Activated CD8-positive, alpha-beta T cell treated with anti-CD3 and anti-CD28 coated beads, Interleukin-2, amount 10 ng/mL, durations not matched to agents 7 days and 5 days (primary cell): ENCODE measurements around the gene ARL16. TPM values are rescaled to one million over a fixed set of nuclear protein-coding genes. Genes with fewer than 3 reads are reported as not detected.
A peak's percentile ranks its signal among the peaks of the same experiment; 100 is the strongest.

ENCODE experiments used
- ATAC-seq: fragments of 150-1000 bp; cut with Tn5 transposase; one replicate; pipeline ENCODE4 v1.10.0; 2021; ENCODE audit warnings: moderate library complexity
- CTCF ChIA-PET: fragments of 350-600 bp; sonication (Branson Sonifier 250); formaldehyde crosslinking; loops from one replicate; lab custom pipeline; 2021; ENCODE audit warnings: antibody characterized with exemption; lab: Charles Lee
- POLR2A ChIA-PET: fragments of 350-600 bp; sonication (Branson Sonifier 250); formaldehyde crosslinking; loops from one replicate; lab custom pipeline; 2021; ENCODE audit warnings: antibody characterized with exemption; lab: Charles Lee
- DNase-seq: peaks from one replicate; pipeline ENCODE4 v3.0.0-alpha.2; 2020
- H3K27ac Mint-ChIP-seq: one replicate; pipeline ENCODE4 v1.8.0; 2021; ENCODE audit warnings: mild to moderate bottlenecking, mixed read lengths
- H3K27me3 Mint-ChIP-seq: one replicate; pipeline ENCODE4 v1.8.0; 2021; ENCODE audit warnings: low read depth, mixed read lengths
- H3K36me3 Mint-ChIP-seq: one replicate; pipeline ENCODE4 v1.8.0; 2021; ENCODE audit warnings: low read depth, mixed read lengths
- H3K4me1 Mint-ChIP-seq: one replicate; pipeline ENCODE4 v1.8.0; 2021; ENCODE audit warnings: low read depth, mixed read lengths
- H3K4me3 Mint-ChIP-seq: one replicate; pipeline ENCODE4 v1.8.0; 2021; ENCODE audit warnings: mild to moderate bottlenecking, mixed read lengths
- H3K9me3 Mint-ChIP-seq: one replicate; pipeline ENCODE4 v1.8.0; 2022; ENCODE audit warnings: mixed read lengths; ENCODE audit not compliant: insufficient read depth
- total RNA-seq, 2 experiments: library from RNA; stranded (reverse); gene quantifications; one replicate each; pipeline ENCODE4 v1.2.3, GENCODE V29; 2021

The ARL16 gene
- total RNA-seq, 2 experiments from 2014 or later, result 21.3 to 28.4 TPM

- Mint-ChIP-seq H3K27ac (no peak overlapping the region), H3K36me3 (peaks cover 54% of the 10 kb centered on the region), H3K9me3 (no peaks in the 10 kb centered on the region), H3K27me3 (no peaks in the 10 kb centered on the region), H3K4me1 (peaks cover 12% of the 10 kb centered on the region), H3K4me3 (no peak overlapping the region)
- ChIA-PET CTCF (interaction anchor here (1.0 kb wide), 1 partner anchor 12 kb away, joined by 3 read pairs; no protein-coding TSS in a partner anchor), POLR2A (interaction anchor here (1.1 kb wide), 1 partner anchor 12 kb away, joined by 5 read pairs; the partner anchor contains the start of gene MRPL12)
- ATAC-seq, result no peak
- no peak for DNase-seq
Observed at GRCh38 chr17:81690549-81690948, 7.0 kb upstream of the ARL16 start.

GRCh38 chr17:81690066-81690465 is 6.5 kb upstream of the ARL16 start:
- ATAC-seq, result no peak
- Mint-ChIP-seq H3K9me3 (no peaks in the 10 kb centered on the region), H3K4me1 (peaks cover 16% of the 10 kb centered on the region), H3K27me3 (no peaks in the 10 kb centered on the region), H3K4me3 (no peak overlapping the region), H3K36me3 (peaks cover 55% of the 10 kb centered on the region), H3K27ac (peak overlapping the region; percentile 30)
- CTCF ChIA-PET, result interaction anchor here (1.0 kb wide), 1 partner anchor 12 kb away, joined by 3 read pairs; no protein-coding TSS in a partner anchor
- DNase-seq, result no peak
- POLR2A ChIA-PET, result interaction anchor here (1.1 kb wide), 1 partner anchor 13 kb away, joined by 5 read pairs; the partner anchor contains the start of gene MRPL12

- peaks cover 61% of the 10 kb centered on the region for H3K36me3 Mint-ChIP-seq
- ChIA-PET POLR2A (interaction anchor here (1.5 kb wide), 1 partner anchor 14 kb away, joined by 9 read pairs; the partner anchor contains the start of gene MRPL12), CTCF (no interaction called here)
- DNase-seq (no peak), ATAC-seq (no peak)
- peaks cover 24% of the 10 kb centered on the region for H3K4me1 Mint-ChIP-seq
- no peak overlapping the region for H3K27ac Mint-ChIP-seq
- no peaks in the 10 kb centered on the region for H3K9me3 Mint-ChIP-seq
- H3K27me3 Mint-ChIP-seq, result no peaks in the 10 kb centered on the region
- H3K4me3 Mint-ChIP-seq, result no peak overlapping the region
Observed at GRCh38 chr17:81688616-81689015, 5.0 kb upstream of the ARL16 start.

GRCh38 chr17:81687770-81688541 is 4.4 kb upstream of the ARL16 start:
- H3K4me1 Mint-ChIP-seq, result peaks cover 24% of the 10 kb centered on the region
- no peak overlapping the region for H3K4me3 Mint-ChIP-seq
- H3K36me3 Mint-ChIP-seq, result peaks cover 62% of the 10 kb centered on the region
- H3K27me3 Mint-ChIP-seq, result no peaks in the 10 kb centered on the region
- ChIA-PET POLR2A (interaction anchor here (1.0 to 1.5 kb wide), 2 partner anchors 9 to 15 kb away, joined by 3 to 9 read pairs; partner anchors contain the start of gene MRPL12), CTCF (no interaction called here)
- DNase-seq, result no peak
- H3K9me3 Mint-ChIP-seq, result no peaks in the 10 kb centered on the region
- no peak for ATAC-seq
- no peak overlapping the region for H3K27ac Mint-ChIP-seq

- peaks cover 34% of the 10 kb centered on the region for H3K4me1 Mint-ChIP-seq
- DNase-seq, result no peak
- no peaks in the 10 kb centered on the region for H3K9me3 Mint-ChIP-seq
- H3K27ac Mint-ChIP-seq, result no peak overlapping the region
- no peak overlapping the region for H3K4me3 Mint-ChIP-seq
- peaks cover 55% of the 10 kb centered on the region for H3K36me3 Mint-ChIP-seq
- no peaks in the 10 kb centered on the region for H3K27me3 Mint-ChIP-seq
- ATAC-seq, result no peak
- POLR2A ChIA-PET, result interaction anchor here (1.4 to 4.7 kb wide), 2 partner anchors 17 to 20 kb away, joined by 4 to 50 read pairs; partner anchors contain the start of genes CCDC137, MRPL12 and OXLD1
- CTCF ChIA-PET, result no interaction called here
Observed at GRCh38 chr17:81686614-81687013, 3.0 kb upstream of the ARL16 start.

- CTCF ChIA-PET, result interaction anchor here (2.2 kb wide), 1 partner anchor 18 kb away, joined by 12 read pairs; the partner anchor contains the start of gene MRPL12
- H3K4me1 Mint-ChIP-seq, result peaks cover 37% of the 10 kb centered on the region
- H3K9me3 Mint-ChIP-seq, result no peaks in the 10 kb centered on the region
- no peaks in the 10 kb centered on the region for H3K27me3 Mint-ChIP-seq
- ATAC-seq (no peak), DNase-seq (peak; percentile 42)
- H3K27ac Mint-ChIP-seq, result peak overlapping the region; percentile 77
- H3K4me3 Mint-ChIP-seq, result peak overlapping the region; percentile 88
- peaks cover 53% of the 10 kb centered on the region for H3K36me3 Mint-ChIP-seq
- POLR2A ChIA-PET, result interaction anchor here (0.6 to 4.7 kb wide), 3 partner anchors 18 to 360 kb away, joined by 8 to 50 read pairs (median 18); partner anchors contain the start of genes CCDC137, MRPL12 and OXLD1
Observed at GRCh38 chr17:81685108-81685507, 1.5 kb upstream of the ARL16 start.

- no peaks in the 10 kb centered on the region for H3K27me3 Mint-ChIP-seq
- ATAC-seq, result no peak
- CTCF ChIA-PET, result interaction anchor here (1.3 to 2.2 kb wide), 3 partner anchors 9 to 78 kb away, joined by 3 to 12 read pairs (median 3); partner anchors contain the start of gene MRPL12
Observed at GRCh38 chr17:81684442-81684911, 880 bp upstream of the ARL16 start.

GRCh38 chr17:81683208-81683583 is 401 bp downstream of the ARL16 start:
- ATAC-seq (no peak), DNase-seq (no peak)
- H3K36me3 Mint-ChIP-seq, result peaks cover 35% of the 10 kb centered on the region
- H3K27ac Mint-ChIP-seq, result peak overlapping the region; percentile 83
- H3K4me1 Mint-ChIP-seq, result peaks cover 34% of the 10 kb centered on the region
- CTCF ChIA-PET, result interaction anchor here (0.8 to 2.2 kb wide), 6 partner anchors 11 to 171 kb away, joined by 3 to 12 read pairs (median 3); partner anchors contain the start of gene MRPL12
- peak overlapping the region; percentile 88 for H3K4me3 Mint-ChIP-seq
- POLR2A ChIA-PET, result interaction anchor here (0.6 to 4.7 kb wide), 9 partner anchors 9 to 140 kb away, joined by 3 to 50 read pairs (median 4); partner anchors contain the start of genes CCDC137, MRPL12 and OXLD1
- H3K27me3 Mint-ChIP-seq, result no peaks in the 10 kb centered on the region
- no peaks in the 10 kb centered on the region for H3K9me3 Mint-ChIP-seq

More at GRCh38 chr17:81684442-81684911, 880 bp upstream of the ARL16 start:
- Mint-ChIP-seq H3K27ac (peak overlapping the region; percentile 77), H3K4me3 (peak overlapping the region; percentile 88), H3K9me3 (no peaks in the 10 kb centered on the region), H3K4me1 (peaks cover 34% of the 10 kb centered on the region), H3K36me3 (peaks cover 47% of the 10 kb centered on the region)
- DNase-seq, result peak; percentile 33
- POLR2A ChIA-PET, result interaction anchor here (1.2 to 4.7 kb wide), 4 partner anchors 9 to 27 kb away, joined by 4 to 50 read pairs (median 11); partner anchors contain the start of genes CCDC137, MRPL12 and OXLD1

- H3K9me3 Mint-ChIP-seq, result no peaks in the 10 kb centered on the region
- ChIA-PET CTCF (interaction anchor here (1.0 kb wide), 1 partner anchor 12 kb away, joined by 3 read pairs; no protein-coding TSS in a partner anchor), POLR2A (interaction anchor here (0.6 to 4.7 kb wide), 7 partner anchors 9 to 24 kb away, joined by 3 to 50 read pairs (median 4); partner anchors contain the start of genes CCDC137, MRPL12 and OXLD1)
- ATAC-seq (no peak), DNase-seq (no peak)
- peak overlapping the region; percentile 83 for H3K27ac Mint-ChIP-seq
- peaks cover 35% of the 10 kb centered on the region for H3K36me3 Mint-ChIP-seq
- peak overlapping the region; percentile 88 for H3K4me3 Mint-ChIP-seq
- no peaks in the 10 kb centered on the region for H3K27me3 Mint-ChIP-seq
- peaks cover 34% of the 10 kb centered on the region for H3K4me1 Mint-ChIP-seq
Observed at GRCh38 chr17:81682565-81683207, 911 bp downstream of the ARL16 start.

- no peaks in the 10 kb centered on the region for H3K27me3 Mint-ChIP-seq
- ATAC-seq (no peak), DNase-seq (no peak)
- CTCF ChIA-PET, result no interaction called here
- no peaks in the 10 kb centered on the region for H3K9me3 Mint-ChIP-seq
- H3K4me3 Mint-ChIP-seq, result no peak overlapping the region
- H3K4me1 Mint-ChIP-seq, result peaks cover 34% of the 10 kb centered on the region
- POLR2A ChIA-PET, result interaction anchor here (4.7 kb wide), 1 partner anchor 22 kb away, joined by 50 read pairs; the partner anchor contains the start of gene MRPL12
- no peak overlapping the region for H3K27ac Mint-ChIP-seq
- H3K36me3 Mint-ChIP-seq, result peaks cover 26% of the 10 kb centered on the region
Observed at GRCh38 chr17:81681672-81682071, 1.9 kb downstream of the ARL16 start.

- H3K9me3 Mint-ChIP-seq, result no peaks in the 10 kb centered on the region
- no peaks in the 10 kb centered on the region for H3K27me3 Mint-ChIP-seq
- peaks cover 14% of the 10 kb centered on the region for H3K36me3 Mint-ChIP-seq
- POLR2A ChIA-PET, result interaction anchor here (1.0 kb wide), 1 partner anchor 22 kb away, joined by 3 read pairs; no protein-coding TSS in a partner anchor
- CTCF ChIA-PET, result no interaction called here
- ATAC-seq, result no peak
- no peak for DNase-seq
- no peak overlapping the region for H3K4me3 Mint-ChIP-seq
- no peak overlapping the region for H3K27ac Mint-ChIP-seq
- H3K4me1 Mint-ChIP-seq, result peaks cover 26% of the 10 kb centered on the region
Observed at GRCh38 chr17:81680150-81680549, 3.4 kb downstream of the ARL16 start.
